ENCODE data around the gene SNED1. TPM values are rescaled to one million over a fixed set of nuclear protein-coding genes. Genes with fewer than 3 reads are reported as not detected.

Gene SNED1
- polyA plus RNA-seq, 2 of the 4 experiments (the other 2 are of a cell fraction) = 0.15 to 0.21 TPM

- TF ChIP-seq POLR2AphosphoS2 (conservative IDR thresholded peaks at IDR 0.05; ENCODE audit: low read length) = no peak
Observed at GRCh38 chr2:241033336-241033987, 35.0 kb downstream of the SNED1 start (continued).

- Histone ChIP-seq H3K9me3 (no peaks in the 10 kb centered on the region; the same call in 2 of the 3 replicates), H3K27ac (no peak overlapping the region), H3K4me2 (no peak overlapping the region), H3K4me3 (no peak overlapping the region), H3K4me1 (no peaks in the 10 kb centered on the region)
- FAIRE-seq = no peak
- DNase-seq (ENCODE audit: low read depth in 1 of 2, low spot score in 1 of 2) = no peak
- 80% methylated on average over 7 of the region's 7 CpGs for WGBS (ENCODE audit: missing lambda C conversion rate)
- CTCF ChIA-PET = no interaction called here
- ATAC-seq = no peak
- POLR2A ChIA-PET = no interaction called here
- no peak for TF ChIP-seq HOXB13 (CRISPR knock-in tag; IDR thresholded peaks at IDR 0.05; ENCODE audit: low read depth)
- TF ChIP-seq REST (IDR thresholded peaks at IDR 0.05) = no peak
- TF ChIP-seq MAZ (IDR thresholded peaks at IDR 0.05; ENCODE audit: borderline replicate concordance, low read depth, low read length) = no peak
- TF ChIP-seq CHD2 (IDR thresholded peaks at IDR 0.05; ENCODE audit: low read length, partially characterized antibody) = no peak
- TF ChIP-seq MAX (IDR thresholded peaks at IDR 0.05) = no peak
- TF ChIP-seq MAFK (IDR thresholded peaks at IDR 0.05; ENCODE audit: partially characterized antibody) = no peak
- no peak for TF ChIP-seq KDM1A (IDR thresholded peaks at IDR 0.05; ENCODE audit: low read depth)
- TF ChIP-seq BCL3 (IDR thresholded peaks at IDR 0.05) = no peak
- no peak for TF ChIP-seq HES2 (IDR thresholded peaks at IDR 0.05)
- TF ChIP-seq HMGXB4 (CRISPR knock-in tag; IDR thresholded peaks at IDR 0.05; ENCODE audit: borderline replicate concordance) = no peak
- no peak for TF ChIP-seq USF2 (IDR thresholded peaks at IDR 0.05)
- TF ChIP-seq PHF8 (IDR thresholded peaks at IDR 0.05; ENCODE audit: borderline replicate concordance, low read depth) = no peak
- no peak for TF ChIP-seq NPAS2 (CRISPR knock-in tag; IDR thresholded peaks at IDR 0.05; ENCODE audit: borderline replicate concordance)
Observed at GRCh38 chr2:241033994-241034393, 35.6 kb downstream of the SNED1 start.
